Cerebellar nuclear complex (tissue), 1 donor: ENCODE results near the gene CDA.
A peak's percentile ranks its signal among the peaks of the same experiment; 100 is the strongest.

ENCODE experiments used
- DNase-seq, 2 experiments: peaks; one replicate each; lab custom pipeline; 2025; lab: John Stamatoyannopoulos, UW

The CDA gene

DNA sequence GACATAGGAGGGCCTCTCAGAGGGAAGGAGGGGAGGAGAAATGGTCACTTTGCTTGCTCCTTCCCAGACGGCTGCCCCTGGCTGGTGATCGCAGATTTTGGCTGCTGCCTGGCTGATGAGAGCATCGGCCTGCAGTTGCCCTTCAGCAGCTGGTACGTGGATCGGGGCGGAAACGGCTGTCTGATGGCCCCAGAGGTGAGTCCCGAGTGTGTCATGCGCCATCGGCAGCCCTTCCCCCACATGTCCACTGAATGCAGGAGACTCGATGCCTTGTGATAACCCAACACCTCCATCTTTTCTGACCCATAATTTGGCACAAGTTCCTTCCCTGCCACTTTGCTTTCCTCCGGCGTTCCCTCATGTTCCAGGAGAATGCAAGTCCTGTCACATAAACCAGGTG lies 59.5 kb downstream of the CDA start:
- no peak for DNase-seq

DNA sequence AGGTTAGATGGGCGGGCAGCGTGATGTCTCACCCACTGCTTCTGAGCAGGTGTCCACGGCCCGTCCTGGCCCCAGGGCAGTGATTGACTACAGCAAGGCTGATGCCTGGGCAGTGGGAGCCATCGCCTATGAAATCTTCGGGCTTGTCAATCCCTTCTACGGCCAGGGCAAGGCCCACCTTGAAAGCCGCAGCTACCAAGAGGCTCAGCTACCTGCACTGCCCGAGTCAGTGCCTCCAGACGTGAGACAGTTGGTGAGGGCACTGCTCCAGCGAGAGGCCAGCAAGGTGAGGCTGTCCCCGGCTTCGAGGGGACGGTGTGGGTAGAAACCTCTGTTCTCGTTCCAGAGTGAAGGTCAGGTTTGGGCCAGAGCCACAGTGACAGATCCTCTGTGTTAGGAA lies 60.0 kb downstream of the CDA start:
- DNase-seq = no peak

DNA sequence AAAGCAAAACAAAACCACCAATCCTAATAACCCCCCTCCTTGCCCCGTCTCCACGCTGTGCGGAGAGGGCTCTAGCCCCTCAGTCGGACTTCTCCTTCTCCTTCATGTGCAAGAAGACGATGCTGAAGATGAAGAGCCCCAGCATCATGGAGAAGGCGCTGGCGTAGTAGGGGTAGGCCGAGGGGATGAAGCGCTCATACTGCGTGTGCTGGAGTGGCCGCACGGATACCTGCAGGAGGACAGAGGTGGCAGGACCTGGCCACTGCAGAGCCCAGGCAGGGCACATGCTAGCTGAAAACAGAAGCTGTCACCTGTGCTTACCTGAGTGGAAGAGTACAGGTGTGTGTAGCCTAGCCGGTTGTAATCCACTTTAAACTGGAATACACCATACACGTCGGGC lies 63.4 kb downstream of the CDA start:
- no peak for DNase-seq

DNA sequence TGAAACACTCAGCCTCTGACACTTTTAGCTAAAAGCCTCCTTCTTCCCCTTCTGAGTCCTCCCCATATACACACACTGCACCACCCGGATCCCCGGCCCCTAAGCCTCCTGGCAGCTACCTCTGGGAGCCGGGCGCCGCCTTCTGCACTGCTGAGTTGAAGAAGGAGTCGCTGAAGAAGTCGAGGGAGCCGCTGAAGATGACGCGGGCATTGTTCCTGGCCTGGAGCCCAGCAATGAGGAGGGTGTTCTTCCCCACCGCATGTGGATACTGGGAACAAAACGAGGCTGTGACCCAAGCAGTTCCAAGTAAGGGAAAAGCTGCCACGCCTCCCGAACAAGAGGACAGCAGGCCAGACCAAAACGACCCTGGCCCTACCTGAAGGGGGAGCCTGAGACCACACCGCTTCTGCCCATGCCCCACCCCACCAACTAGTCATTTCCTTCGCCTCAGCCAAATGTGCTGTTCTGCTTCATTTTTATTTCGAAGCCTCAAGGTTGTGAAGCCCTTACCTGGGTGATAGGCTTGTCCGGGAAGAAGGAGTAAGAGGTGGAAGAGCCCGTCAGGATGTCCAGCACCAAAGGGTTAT lies 65.3 kb downstream of the CDA start:
- no peak for DNase-seq

DNA sequence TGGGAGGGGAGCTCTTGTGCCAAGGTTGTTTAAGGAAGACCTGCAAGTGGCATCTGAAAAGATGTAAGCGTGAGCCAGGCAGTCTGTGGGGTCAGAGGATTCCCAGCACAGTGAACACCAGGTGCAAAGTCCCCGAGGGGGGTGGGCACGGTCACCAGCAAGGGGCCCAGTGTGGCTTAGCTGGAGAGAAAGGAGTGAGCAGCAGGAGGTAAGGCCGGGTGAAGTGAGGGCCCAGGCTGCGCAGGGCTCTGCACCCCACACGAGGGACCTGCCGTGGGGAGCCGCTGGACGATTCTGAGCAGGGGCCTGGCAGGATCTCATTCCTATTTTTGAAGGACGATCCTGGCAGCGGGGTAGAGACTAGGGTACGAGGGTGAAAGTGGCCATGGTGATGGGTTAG lies 68.1 kb downstream of the CDA start:
- DNase-seq = no peak

DNA sequence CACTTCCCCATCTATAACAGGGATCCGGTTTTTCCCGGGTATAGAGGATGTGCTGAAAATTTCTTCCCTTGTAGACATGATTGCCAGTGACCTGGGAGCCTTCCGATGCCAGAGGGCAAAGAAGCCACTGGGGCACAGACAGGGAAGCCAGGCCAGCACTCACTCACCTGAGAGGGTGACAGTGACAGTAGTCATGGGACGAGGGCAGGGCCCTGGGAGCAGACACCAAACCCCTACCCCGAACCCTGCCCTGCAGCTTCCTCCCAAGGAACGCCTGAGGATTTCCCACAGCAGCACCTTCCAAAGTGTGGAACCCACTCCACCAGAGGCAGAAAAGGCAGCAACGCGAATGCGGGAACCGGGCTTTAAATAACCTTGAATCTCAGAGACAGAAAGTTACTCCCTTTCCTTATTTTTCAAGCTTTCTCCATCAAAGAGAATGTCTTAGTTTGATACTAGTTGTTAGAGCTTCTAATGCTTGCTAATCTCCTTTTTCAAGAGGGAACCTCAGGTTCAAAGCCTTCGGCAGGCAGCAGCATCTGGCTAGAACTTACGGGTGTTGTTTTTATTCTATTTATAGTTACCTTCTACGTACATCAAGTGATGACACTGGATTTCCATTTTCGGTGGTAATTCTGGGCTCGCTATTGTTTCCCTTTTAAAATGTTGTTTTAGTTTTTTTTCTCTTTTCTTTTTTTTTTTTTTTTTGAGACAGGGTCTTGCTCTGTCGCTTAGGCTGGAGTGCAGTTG lies 69.4 kb downstream of the CDA start:
- DNase-seq = no peak

DNA sequence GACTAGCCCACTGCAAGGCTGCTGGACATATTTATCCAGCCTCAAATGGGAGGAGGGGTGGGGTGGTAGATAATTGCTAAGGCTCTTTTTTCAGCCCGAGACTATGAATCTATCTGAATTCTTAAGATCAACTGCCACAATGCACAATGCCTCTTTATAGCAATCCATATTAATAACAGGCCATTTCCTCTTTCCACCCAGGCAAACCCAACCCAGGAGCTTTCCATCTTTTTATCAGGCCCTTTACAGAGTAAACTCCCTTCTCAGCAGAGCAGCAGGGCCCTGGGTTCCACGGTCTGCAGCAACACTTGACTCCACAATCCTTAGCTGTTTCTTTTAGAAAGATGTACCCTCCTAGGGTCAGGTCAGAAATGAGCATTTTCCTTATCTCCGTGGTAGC lies 71.5 kb downstream of the CDA start:
- DNase-seq = no peak

DNA sequence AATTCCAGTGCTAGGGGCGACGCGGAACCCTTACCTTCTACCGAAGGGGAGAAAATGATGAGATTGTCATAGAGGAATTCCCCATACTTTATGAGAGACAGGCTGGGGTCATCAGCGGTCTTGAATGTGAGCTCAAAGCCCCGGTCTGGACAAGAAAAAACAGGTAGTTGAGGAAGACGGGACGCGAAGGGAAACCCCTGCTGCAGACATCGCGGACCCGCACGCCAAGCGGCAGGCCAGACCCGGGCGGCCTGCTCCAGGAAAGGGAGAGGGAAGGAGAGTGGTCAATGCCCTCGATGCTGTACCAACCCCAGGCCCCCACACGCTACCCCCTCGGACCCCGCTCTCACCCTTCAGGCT lies 71.9 kb downstream of the CDA start:
- DNase-seq = no peak

DNA sequence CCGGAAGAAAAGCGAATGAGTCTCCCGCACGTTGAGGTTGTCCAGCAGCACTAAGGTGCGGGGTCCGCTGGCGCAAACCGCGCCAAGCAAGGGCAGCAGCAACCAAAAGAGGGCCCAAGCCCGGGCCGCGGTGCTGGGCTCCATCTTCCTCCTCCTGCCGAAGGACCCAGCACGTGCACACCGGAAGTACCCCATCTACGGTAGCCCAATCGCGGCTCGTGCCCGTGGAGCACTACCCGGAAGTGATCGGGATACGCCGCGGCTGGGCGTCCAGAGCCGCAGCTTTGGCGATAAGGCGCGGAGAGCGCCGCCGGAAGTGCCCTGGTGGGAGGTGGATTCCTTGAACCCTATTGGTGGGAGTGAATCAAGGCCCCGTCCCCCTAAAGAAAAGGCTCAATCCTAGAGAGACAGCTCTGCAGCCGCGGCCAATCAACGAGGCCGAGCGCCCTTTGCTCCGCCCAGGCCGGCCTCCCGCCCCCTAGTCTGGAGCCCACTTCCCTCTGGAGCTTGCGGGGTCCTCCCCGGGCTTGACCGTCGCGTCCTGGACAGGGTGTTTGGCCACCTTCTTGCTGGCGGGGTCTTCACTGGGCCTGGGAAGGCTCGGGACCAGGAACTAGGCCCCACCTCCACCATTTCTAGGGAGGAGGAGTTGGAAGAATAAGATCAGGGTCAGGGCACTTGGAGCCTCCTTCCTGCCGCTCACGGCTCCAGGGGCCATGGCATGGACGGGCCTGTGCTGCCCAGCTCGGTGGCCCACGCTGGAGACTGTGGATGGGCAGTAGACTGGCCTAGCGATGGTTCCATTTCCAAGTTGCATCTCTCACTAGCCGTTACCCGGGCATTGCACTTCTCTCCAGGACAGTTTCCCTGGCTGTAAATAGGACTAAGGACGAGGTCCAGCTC lies 72.6 kb downstream of the CDA start, which contains the start of gene DDOST:
DDOST (minus strand) TSS at position 163 of the 903 bp plus-strand sequence; CDS start at position 144, 19 bp downstream.
- peak; percentile 70 to 98 for DNase-seq

DNA sequence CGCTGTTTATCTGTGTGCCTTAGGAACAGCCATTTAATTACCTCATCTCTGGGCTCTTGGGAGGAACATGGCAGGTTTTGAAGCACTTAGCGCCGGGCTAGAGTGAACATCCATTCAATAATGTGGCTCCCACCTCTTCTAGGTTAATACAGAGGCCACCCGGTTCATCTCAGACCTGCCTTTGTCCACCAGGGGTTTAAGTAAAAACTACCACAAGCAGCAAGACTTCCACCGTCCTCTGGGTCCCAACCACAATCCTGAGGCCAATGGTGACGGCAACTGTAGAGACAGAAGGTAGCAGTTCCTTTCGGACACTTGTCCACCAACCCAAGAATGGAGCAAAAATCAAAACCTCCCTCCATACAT lies 73.2 kb downstream of the CDA start:
- no peak for DNase-seq

DNA sequence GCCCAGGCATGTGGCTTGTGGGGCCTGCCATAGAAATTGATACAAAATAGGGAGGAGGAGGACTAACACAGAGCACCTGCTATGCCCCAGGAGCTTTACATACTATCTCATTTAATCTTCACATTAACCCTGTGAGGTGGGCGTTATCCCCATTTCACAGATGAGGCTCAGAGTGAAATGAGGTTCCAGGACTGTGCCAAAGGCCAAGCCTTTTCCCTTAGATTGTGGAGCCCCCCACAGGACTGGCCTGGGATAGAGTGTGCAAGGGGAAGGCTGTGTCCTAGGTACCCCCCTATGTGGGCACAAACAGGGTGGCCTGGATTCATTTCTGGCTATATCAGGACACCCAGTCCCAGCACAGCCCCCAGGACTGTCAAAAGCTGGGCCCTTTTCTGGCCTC lies 74.5 kb downstream of the CDA start:
- DNase-seq = no peak

DNA sequence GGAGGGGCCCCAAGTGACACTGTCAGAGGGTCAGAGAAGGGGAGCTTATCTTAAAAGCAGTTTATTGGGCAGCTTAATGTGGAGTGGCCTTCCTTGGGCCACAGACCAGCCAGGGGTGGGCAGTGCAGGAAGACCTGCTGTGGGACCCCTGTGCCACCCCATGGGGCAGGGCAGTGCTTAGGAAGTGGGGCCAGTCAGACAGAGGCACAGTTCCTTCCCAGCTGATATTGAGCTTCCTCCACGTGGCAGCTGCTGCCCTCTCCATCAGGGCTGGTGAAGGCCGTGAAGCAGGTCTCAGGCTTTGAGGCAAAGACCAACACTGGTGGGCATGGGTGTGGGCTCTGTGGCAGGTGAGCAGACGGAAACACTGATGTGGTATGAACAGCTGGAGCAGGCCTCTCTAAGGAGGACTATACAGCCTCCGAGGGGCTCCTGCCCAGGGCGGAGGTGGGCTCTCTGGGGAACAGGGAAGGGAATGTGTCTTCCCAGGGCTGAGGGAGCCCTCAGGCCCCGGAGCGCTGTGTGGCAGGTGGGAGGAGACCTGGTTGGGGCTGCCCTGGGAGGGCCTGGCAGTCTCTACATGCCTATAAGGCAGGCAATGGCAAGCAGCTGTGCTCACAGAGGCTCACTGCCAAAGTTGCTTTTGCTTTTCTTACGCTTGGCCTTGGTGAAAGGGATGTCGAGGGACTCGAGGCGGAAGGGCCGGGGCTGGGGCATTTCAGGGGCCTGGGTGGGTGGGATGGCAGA lies 75.2 kb downstream of the CDA start:
- no peak for DNase-seq

DNA sequence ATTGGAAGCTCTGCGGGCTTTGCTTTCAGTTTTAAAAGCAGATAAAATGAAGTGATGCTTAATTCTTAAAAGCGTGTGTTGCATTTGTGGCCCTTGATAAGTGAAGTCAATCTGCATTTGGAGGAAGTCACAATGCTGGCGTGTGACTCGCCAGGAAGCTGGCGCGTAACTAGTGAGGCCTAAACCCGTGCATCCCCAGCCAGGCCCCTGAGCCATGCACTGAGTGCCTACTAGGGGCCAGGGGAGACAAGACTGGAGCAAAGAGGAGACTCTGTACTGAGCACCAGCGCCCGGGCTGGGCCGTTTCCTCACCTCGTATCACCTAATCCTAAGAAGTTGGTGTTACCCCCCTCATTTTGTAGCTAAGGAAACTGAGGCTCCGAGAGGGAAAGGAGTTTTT lies 76.8 kb downstream of the CDA start:
- no peak for DNase-seq

DNA sequence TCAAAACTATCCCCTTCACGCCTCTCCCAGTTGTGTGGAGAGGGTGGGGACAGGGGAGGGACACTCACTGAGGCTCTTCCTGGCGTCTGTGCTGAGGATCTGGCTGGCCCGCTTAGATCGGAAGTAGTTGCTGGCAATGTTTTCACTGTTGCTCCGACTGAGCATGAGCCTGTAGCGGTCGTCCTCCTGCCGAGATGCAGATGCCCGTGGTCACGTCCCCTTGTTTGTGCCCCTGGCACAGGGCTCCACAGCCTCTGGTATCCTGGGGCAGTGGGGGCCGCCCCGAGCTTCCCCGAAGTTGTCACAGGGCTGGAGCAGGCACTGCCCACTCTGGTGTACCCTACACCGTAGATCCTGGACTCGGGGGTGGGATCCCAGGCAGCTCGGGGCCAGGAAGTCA lies 77.2 kb downstream of the CDA start:
- DNase-seq = no peak

DNA sequence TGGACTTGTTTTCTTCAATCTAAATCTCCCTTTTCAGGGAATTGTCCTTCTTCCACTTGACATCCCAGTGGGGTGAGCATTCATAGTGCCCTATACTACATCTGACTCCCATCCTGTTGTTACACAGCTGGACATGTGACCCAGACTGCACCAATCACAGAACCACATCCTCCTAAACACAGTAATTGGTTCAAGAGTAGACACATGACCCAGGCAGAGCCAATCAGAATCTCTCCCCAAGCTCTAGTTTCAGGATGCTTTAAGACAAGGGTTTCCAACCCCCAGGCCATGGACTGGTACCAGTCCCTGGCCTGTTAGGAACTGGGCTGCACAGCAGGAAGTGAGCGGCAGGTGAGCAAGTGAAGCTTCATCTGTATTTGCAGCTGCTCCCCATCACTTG lies 77.9 kb downstream of the CDA start:
- DNase-seq = no peak
